ENCODE data around the gene NAA16. TPM values are rescaled to one million over a fixed set of nuclear protein-coding genes. Genes with fewer than 3 reads are reported as not detected.

The NAA16 gene
- total RNA-seq, 1 donor from 2014 or later, result 12.8 TPM

GRCh38 chr13:41302743-41303142 is 8.3 kb upstream of the NAA16 start:
- DNase-seq (ENCODE audit: low spot score), result no peak

- DNase-seq (ENCODE audit: low spot score), result no peak
These were observed 6.5 kb upstream of the NAA16 start for GRCh38 chr13:41304551-41304950.

- no peak for DNase-seq (ENCODE audit: low spot score)
These were observed 4.6 kb upstream of the NAA16 start for GRCh38 chr13:41306271-41307145.

- no peak for DNase-seq (ENCODE audit: low spot score)
These were observed 3.0 kb upstream of the NAA16 start for GRCh38 chr13:41307884-41308640.

- no peak for DNase-seq (ENCODE audit: low spot score)
These were observed 524 bp downstream of the NAA16 start for GRCh38 chr13:41311406-41312175.

GRCh38 chr13:41312176-41312500 is 1.1 kb downstream of the NAA16 start:
- no peak for DNase-seq (ENCODE audit: low spot score)

GRCh38 chr13:41313117-41313516 is 2.0 kb downstream of the NAA16 start:
- no peak for DNase-seq (ENCODE audit: low spot score)

GRCh38 chr13:41313659-41314197 is 2.7 kb downstream of the NAA16 start:
- no peak for DNase-seq (ENCODE audit: low spot score)

- no peak for DNase-seq (ENCODE audit: low spot score)
These were observed 4.5 kb downstream of the NAA16 start for GRCh38 chr13:41315443-41316047.

GRCh38 chr13:41317243-41317642 is 6.2 kb downstream of the NAA16 start:
- DNase-seq (ENCODE audit: low spot score), result no peak

- DNase-seq (ENCODE audit: low spot score), result no peak
These were observed 14.7 kb downstream of the NAA16 start for GRCh38 chr13:41325752-41326151.

GRCh38 chr13:41326661-41327060 is 15.6 kb downstream of the NAA16 start:
- DNase-seq (ENCODE audit: low spot score), result no peak

- DNase-seq (ENCODE audit: low spot score), result no peak
These were observed 17.1 kb downstream of the NAA16 start for GRCh38 chr13:41327994-41328790.

GRCh38 chr13:41332829-41333228 is 21.8 kb downstream of the NAA16 start:
- DNase-seq (ENCODE audit: low spot score), result no peak

GRCh38 chr13:41334810-41335209 is 23.7 kb downstream of the NAA16 start:
- no peak for DNase-seq (ENCODE audit: low spot score)

- DNase-seq (ENCODE audit: low spot score), result no peak
These were observed 33.3 kb downstream of the NAA16 start for GRCh38 chr13:41344358-41344757.

GRCh38 chr13:41345165-41345913 is 34.3 kb downstream of the NAA16 start:
- DNase-seq (ENCODE audit: low spot score), result no peak

- DNase-seq (ENCODE audit: low spot score), result no peak
These were observed 35.0 kb downstream of the NAA16 start for GRCh38 chr13:41345914-41346589.

Data from mesenteric fat pad (tissue), 1 donor.